HepG2 (cell line): ENCODE measurements around the gene MED15. TPM values are rescaled to one million over a fixed set of nuclear protein-coding genes. Genes with fewer than 3 reads are reported as not detected.

Source experiments
- ATAC-seq: fragments of 200-7000 bp; cut with Tn5 transposase; 3 replicates; pipeline ENCODE4 v1.9.1; 2020; ENCODE audit warnings: mild to moderate bottlenecking, moderate library complexity
- BruUV-seq: library from RNA; stranded (reverse); fragments of 400-500 nt; replicated peaks from 2 replicates; lab custom pipeline; 2021; lab: Mats Ljungman, UMichigan
- CTCF ChIA-PET: fragments of 300-600 bp; formaldehyde crosslinking; extraction: SDS; loops from one replicate; lab custom pipeline; 2021; ENCODE audit warnings: low total read pairs, inconsistent platforms, low intra/inter-chr PET ratio; lab: Yijun Ruan, JAX
- POLR2A ChIA-PET: fragments of 350-600 bp; sonication (Branson Sonifier 250); formaldehyde crosslinking; loops from one replicate; lab custom pipeline; 2020; ENCODE audit warnings: antibody characterized with exemption, inconsistent platforms; lab: Yijun Ruan, JAX
- DNase-seq: peaks from one replicate; pipeline ENCODE4 v3.0.0-alpha.2; 2015; ENCODE audit warnings: low spot score
- FAIRE-seq: peaks from 3 replicates; lab custom pipeline; 2011; peaks lifted over from hg19 to GRCh38; lab: Jason Lieb, UNC
- H2AFZ ChIP-seq: one replicate; pipeline ENCODE4 v1.6.1; 2011; ENCODE audit warnings: low read length, inconsistent platforms
- H3K27ac ChIP-seq: fragments of 300-600 bp; 3 replicates; pipeline ENCODE4 v1.8.0; 2011; ENCODE audit warnings: mixed run types, mild to moderate bottlenecking, mixed read lengths, low read length, inconsistent platforms; ENCODE audit not compliant: insufficient read depth; ENCODE audit errors: extremely low read length
- H3K27me3 ChIP-seq, 2 experiments: fragments of 200-600 bp in 1 of 2; 2 replicates in 1 of 2; 3 replicates in 1 of 2; pipeline versions ENCODE4 v1.6.0 to v1.8.0; 2011; ENCODE audit warnings: low read length in 2 of 2, mild to moderate bottlenecking in 2 of 2, moderate library complexity in 2 of 2, inconsistent platforms in 1 of 2; ENCODE audit not compliant: insufficient read depth in 2 of 2, control insufficient read depth in 1 of 2
- H3K36me3 ChIP-seq, 2 experiments: fragments of 200-600 bp in 1 of 2; replicated peaks in 1 of 2; 2 replicates in 1 of 2; 3 replicates in 1 of 2; pipeline versions ENCODE4 v1.5.1 to v1.8.0; 2011; ENCODE audit warnings: low read length in 2 of 2, inconsistent platforms in 1 of 2; ENCODE audit not compliant: insufficient read depth in 2 of 2, control insufficient read depth in 1 of 2
- H3K4me1 ChIP-seq: 2 replicates; pipeline ENCODE4 v1.5.1; 2012; ENCODE audit warnings: low read length, inconsistent platforms; ENCODE audit not compliant: insufficient read depth
- H3K4me2 ChIP-seq: 2 replicates; pipeline ENCODE4 v1.6.0; 2011; ENCODE audit warnings: low read depth, low read length, inconsistent platforms
- H3K4me3 ChIP-seq, 3 experiments: fragments of 200-600 bp in 1 of 3; sonication (generic), shearing (Covaris generic) in 1 of 3; replicated peaks in 1 of 3; 2 replicates each; pipeline ENCODE4 v1.5.1; 2011 to 2016; ENCODE audit warnings: low read length in 3 of 3, inconsistent platforms in 2 of 3, low read depth in 2 of 3, mild to moderate bottlenecking in 2 of 3, control low read depth in 1 of 3, mixed read lengths in 1 of 3; ENCODE audit not compliant: insufficient read depth in 1 of 3
- H3K79me2 ChIP-seq: one replicate; pipeline ENCODE4 v1.6.1; 2011; ENCODE audit warnings: low read length, inconsistent platforms; ENCODE audit not compliant: insufficient read depth
- H3K9ac ChIP-seq: 2 replicates; pipeline ENCODE4 v1.6.0; 2011; ENCODE audit warnings: mild to moderate bottlenecking, low read depth, low read length, inconsistent platforms; ENCODE audit not compliant: insufficient read depth
- H3K9me3 ChIP-seq: 2 replicates; pipeline ENCODE4 v1.5.1; 2012; ENCODE audit warnings: mild to moderate bottlenecking, low read length
- H4K20me1 ChIP-seq: 2 replicates; pipeline ENCODE4 v1.6.0; 2011; ENCODE audit warnings: inconsistent platforms, mild to moderate bottlenecking, low read length, moderate library complexity; ENCODE audit not compliant: insufficient read depth
- ARID5B ChIP-seq: IDR thresholded peaks from 2 replicates; pipeline ENCODE4 v1.4.0; 2020; ENCODE audit warnings: mild to moderate bottlenecking, missing genetic modification reagents
- FOXC1 ChIP-seq: sonication (generic); formaldehyde crosslinking; IDR thresholded peaks from 2 replicates; pipeline ENCODE4 v1.8.0; 2022; ENCODE audit warnings: mild to moderate bottlenecking, missing genetic modification reagents, borderline replicate concordance
- HDAC6 ChIP-seq: fragments of 200-600 bp; sonication (generic); IDR thresholded peaks from 2 replicates; pipeline ENCODE4 v1.7.0; 2017; ENCODE audit warnings: mild to moderate bottlenecking, antibody characterized with exemption, low read length, low read depth
- HOMEZ ChIP-seq: IDR thresholded peaks from 2 replicates; pipeline ENCODE4 v1.6.1; 2016; ENCODE audit warnings: low read depth
- KDM4B ChIP-seq: sonication (generic); formaldehyde crosslinking; IDR thresholded peaks from 2 replicates; pipeline ENCODE4 v1.4.0; 2020; ENCODE audit warnings: missing genetic modification reagents
- KLF12 ChIP-seq: sonication (generic); formaldehyde crosslinking; IDR thresholded peaks from 2 replicates; pipeline ENCODE4 v1.4.0; 2020; ENCODE audit warnings: missing genetic modification reagents, borderline replicate concordance
- MNT ChIP-seq: fragments of 450-650 bp; IDR thresholded peaks from 2 replicates; pipeline ENCODE4 v1.6.1; 2016
- SMARCE1 ChIP-seq: fragments of 450-650 bp; IDR thresholded peaks from 2 replicates; pipeline ENCODE4 v1.6.1; 2017; ENCODE audit warnings: borderline replicate concordance
- TCF7 ChIP-seq: sonication (generic); IDR thresholded peaks from 2 replicates; pipeline ENCODE4 v1.6.1; 2016; ENCODE audit warnings: antibody characterized with exemption, low read depth
- TOE1 ChIP-seq: sonication (generic); formaldehyde crosslinking; IDR thresholded peaks from 2 replicates; pipeline ENCODE4 v1.4.0; 2020; ENCODE audit warnings: mild to moderate bottlenecking, missing genetic modification reagents
- ZNF207 ChIP-seq: fragments of 450-650 bp; IDR thresholded peaks from 2 replicates; pipeline ENCODE4 v1.6.1; 2016; ENCODE audit warnings: antibody characterized with exemption, borderline replicate concordance
- ZNF260 ChIP-seq: sonication (generic); formaldehyde crosslinking; IDR thresholded peaks from 2 replicates; pipeline ENCODE4 v1.4.0; 2020; ENCODE audit warnings: missing genetic modification reagents, low read depth, mild to moderate bottlenecking, borderline replicate concordance
- ZNF282 ChIP-seq: fragments of 450-650 bp; IDR thresholded peaks from 2 replicates; pipeline ENCODE4 v1.6.1; 2018; ENCODE audit not compliant: partially characterized antibody
- WGBS: methylation state at CpG from one replicate; pipeline ENCODE4 v1.1.6; 2017; ENCODE audit warnings: low lambda C conversion rate; 5-methylcytosine and 5-hydroxymethylcytosine counted together
- in situ Hi-C: cut with HindIII; loops from 2 replicates; pipeline ENCODE4 v1.10.0; 2017; ENCODE audit warnings: low pct_unique_long_range_greater_than_20kb; ENCODE audit not compliant: extremely low pct_ligation_motif_present
- intact Hi-C: fragments of 100-400 bp; cut with micrococcal nuclease; formaldehyde crosslinking; loops from one replicate; pipeline ENCODE4 v1.10.0; 2022; ENCODE audit not compliant: unreplicated experiment
- polyA plus RNA-seq, 8 experiments: library from polyadenylated mRNA; depleted of rRNA in 3 of 8; stranded (reverse) in 7 of 8; unstranded in 1 of 8; fragments of >200 nt; fragmentation: Illumina TruSeq in 4 of 8; extraction: Trizol in 4 of 8; gene quantifications; 2 replicates each; pipeline versions ENCODE4 v1.2.1 to v1.2.3, GENCODE V29; 2011 to 2016; ENCODE audit warnings: low read depth in 4 of 8, missing spikeins in 1 of 8, mixed read lengths in 1 of 8; ENCODE audit not compliant: insufficient read depth in 1 of 8
- total RNA-seq, 5 experiments: library from RNA; depleted of rRNA; stranded (reverse); fragments of >200 nt; fragmentation: Illumina TruSeq; extraction: Trizol; gene quantifications; 2 replicates each; pipeline ENCODE4 v1.2.3, GENCODE V29; 2016; ENCODE audit warnings: low read depth in 1 of 5

Gene MED15
- total and polyA plus RNA-seq, 2 of the 13 experiments (the other 11 are each of a cell fraction or from before 2014, with no cell fraction given) = 14.3 to 27.0 TPM

GRCh38 chr22:20516399-20516798 is 9.0 kb downstream of the MED15 start:
- CTCF ChIA-PET = no interaction called here
- FAIRE-seq = no peak
- WGBS = 93% methylated on average over 2 of the region's 2 CpGs
- DNase-seq = no peak
- TF ChIP-seq HDAC6 (no peak), ZNF260 (CRISPR knock-in tag) (no peak), TOE1 (CRISPR knock-in tag) (no peak), HOMEZ (CRISPR knock-in tag) (no peak), ZNF282 (no peak), KLF12 (CRISPR knock-in tag) (no peak), FOXC1 (CRISPR knock-in tag) (no peak)
- Histone ChIP-seq H3K27me3 (no peaks in the 10 kb centered on the region; a peak in 1 of 5 replicates), H3K9ac (no peak overlapping the region), H2AFZ (no peak overlapping the region), H3K27ac (no peak overlapping the region), H3K79me2 (peaks cover 82% of the 10 kb centered on the region), H4K20me1 (peaks cover 41% of the 10 kb centered on the region), H3K36me3 (peaks cover 26 to 60% of the 10 kb centered on the region in 2 experiments; a peak in 4 of 5 replicates), H3K4me1 (peaks cover 10% of the 10 kb centered on the region), H3K4me3 (no peak overlapping the region), H3K4me2 (no peak overlapping the region), H3K9me3 (no peaks in the 10 kb centered on the region)
- BruUV-seq = no TSS peak
- no peak for ATAC-seq
- POLR2A ChIA-PET = no interaction called here
- in situ Hi-C loops = no loop called here
- intact Hi-C loops = no loop called here

GRCh38 chr22:20517422-20517821 is 10.0 kb downstream of the MED15 start:
- Histone ChIP-seq H3K36me3 (peaks cover 29 to 66% of the 10 kb centered on the region in 2 experiments; a peak in 4 of 5 replicates), H3K9me3 (no peaks in the 10 kb centered on the region), H2AFZ (no peak overlapping the region), H3K79me2 (peaks cover 78% of the 10 kb centered on the region), H4K20me1 (peaks cover 40% of the 10 kb centered on the region), H3K27ac (no peak overlapping the region), H3K27me3 (no peaks in the 10 kb centered on the region; a peak in 1 of 5 replicates), H3K9ac (no peak overlapping the region), H3K4me1 (peaks cover 8% of the 10 kb centered on the region), H3K4me2 (no peak overlapping the region), H3K4me3 (no peak overlapping the region)
- no peak for ATAC-seq
- in situ Hi-C loops (no loop called here), intact Hi-C loops (no loop called here)
- WGBS = 89% methylated on average over 4 of the region's 4 CpGs
- FAIRE-seq = no peak
- ChIA-PET POLR2A (no interaction called here), CTCF (no interaction called here)
- no peak for DNase-seq
- BruUV-seq = no TSS peak
- TF ChIP-seq MNT = no peak
- TF ChIP-seq ARID5B (CRISPR knock-in tag) = no peak
- TF ChIP-seq TCF7 = no peak
- TF ChIP-seq SMARCE1 = no peak
- TF ChIP-seq ZNF207 = no peak
- TF ChIP-seq KDM4B (CRISPR knock-in tag) = no peak
